Measurements from ENCODE around the gene CYP46A1.

- TF ChIP-seq CTCF (IDR thresholded peaks at IDR 0.05; ENCODE audit: insufficient read depth, low read length): no peak
- no peak for TF ChIP-seq REST (IDR thresholded peaks at IDR 0.05; ENCODE audit: insufficient replicate concordance, low read depth)
Observed at GRCh38 chr14:99670361-99671234, 13.5 kb upstream of the CYP46A1 start.
